HG02840 (cell line): ENCODE data around the gene RNASE3.
A peak's percentile ranks its signal among the peaks of the same experiment; 100 is the strongest.
"Not testable (repeated sequence)": the region's sequence is repeated elsewhere in the genome, so short reads cannot be mapped to it uniquely, and the experiment has no call there.

ENCODE experiments used
- ATAC-seq: cut with Tn5 transposase; IDR thresholded peaks from one replicate; pipeline ENCODE4 v1.9.1; 2021; ENCODE audit warnings: mild to moderate bottlenecking, moderate library complexity, moderate number of reproducible peaks; ENCODE audit not compliant: unreplicated experiment, low FRiP score

The RNASE3 gene

GRCh38 chr14:20891126-20891825 is at the start of gene RNASE3:
TSS of gene RNASE3 (plus strand) at chr14:20891385. CDS start at chr14:20891687, 302 bp downstream.
- not testable (repeated sequence) for ATAC-seq

GRCh38 chr14:20846560-20846959 is 44.6 kb upstream of the RNASE3 start:
- no peak for ATAC-seq

GRCh38 chr14:20848316-20848954 is 42.8 kb upstream of the RNASE3 start:
- ATAC-seq = no peak

GRCh38 chr14:20848955-20849570 is 42.1 kb upstream of the RNASE3 start:
- no peak for ATAC-seq

- no peak for ATAC-seq
Observed at GRCh38 chr14:20853042-20853441, 38.1 kb upstream of the RNASE3 start.

GRCh38 chr14:20855652-20856291 is 35.4 kb upstream of the RNASE3 start:
- peak; percentile 74 for ATAC-seq

GRCh38 chr14:20857207-20857606 is 34.0 kb upstream of the RNASE3 start:
- no peak for ATAC-seq

- ATAC-seq = no peak
Observed at GRCh38 chr14:20857630-20858261, 33.4 kb upstream of the RNASE3 start.

GRCh38 chr14:20866194-20866593 is 25.0 kb upstream of the RNASE3 start:
- ATAC-seq = no peak

GRCh38 chr14:20866963-20867362 is 24.2 kb upstream of the RNASE3 start:
- no peak for ATAC-seq

- peak; percentile 65 for ATAC-seq
Observed at GRCh38 chr14:20873370-20874177, 17.6 kb upstream of the RNASE3 start.

GRCh38 chr14:20877016-20877415 is 14.2 kb upstream of the RNASE3 start:
- no peak for ATAC-seq

- ATAC-seq = no peak
Observed at GRCh38 chr14:20878695-20879094, 12.5 kb upstream of the RNASE3 start.

GRCh38 chr14:20881229-20881628 is 10.0 kb upstream of the RNASE3 start:
- ATAC-seq = not testable (repeated sequence)

- not testable (repeated sequence) for ATAC-seq
Observed at GRCh38 chr14:20882787-20883186, 8.4 kb upstream of the RNASE3 start.

- not testable (repeated sequence) for ATAC-seq
Observed at GRCh38 chr14:20888411-20888810, 2.8 kb upstream of the RNASE3 start.

- not testable (repeated sequence) for ATAC-seq
Observed at GRCh38 chr14:20895322-20895721, 4.1 kb downstream of the RNASE3 start.

- ATAC-seq = no peak
Observed at GRCh38 chr14:20904393-20905029, 13.3 kb downstream of the RNASE3 start.

GRCh38 chr14:20905676-20906075 is 14.5 kb downstream of the RNASE3 start:
- ATAC-seq = no peak
